Progenitor cell of endocrine pancreas (in vitro differentiated cells): ENCODE data around the gene HIPK2. TPM values are rescaled to one million over a fixed set of nuclear protein-coding genes. Genes with fewer than 3 reads are reported as not detected.

ENCODE experiments used
- DNase-seq: peaks from one replicate; pipeline ENCODE4 v3.0.0; 2021; ENCODE audit warnings: low spot score; ENCODE audit not compliant: unreplicated experiment
- H3K27ac Mint-ChIP-seq: 2 replicates; pipeline ENCODE4 v1.8.0; 2021; ENCODE audit warnings: mild to moderate bottlenecking, moderate library complexity, mixed read lengths
- H3K27me3 Mint-ChIP-seq: 2 replicates; pipeline ENCODE4 v1.8.0; 2021; ENCODE audit warnings: mixed read lengths
- H3K36me3 Mint-ChIP-seq: 2 replicates; pipeline ENCODE4 v1.8.0; 2022; ENCODE audit warnings: mixed read lengths; ENCODE audit not compliant: insufficient read depth
- H3K4me1 Mint-ChIP-seq: 2 replicates; pipeline ENCODE4 v1.8.0; 2021; ENCODE audit warnings: low read depth, mixed read lengths
- H3K4me3 Mint-ChIP-seq: 2 replicates; pipeline ENCODE4 v1.8.0; 2021; ENCODE audit warnings: low read depth, mild to moderate bottlenecking, moderate library complexity, mixed read lengths
- H3K9me3 Mint-ChIP-seq: 2 replicates; pipeline ENCODE4 v1.8.0; 2021; ENCODE audit warnings: low read depth, mixed read lengths
- total RNA-seq: library from RNA; stranded (reverse); gene quantifications from 2 replicates; pipeline ENCODE4 v1.2.1, GENCODE V29; 2021
- TF ChIP-seq, protein P1 (sequence below): fragments of 200-600 bp; sonication (generic); IDR thresholded peaks from one replicate; pipeline ENCODE4 v1.5.0; 2021; ENCODE audit warnings: antibody characterized with exemption, mild to moderate bottlenecking; ENCODE audit not compliant: unreplicated experiment

HIPK2 gene
- total RNA-seq, 1 donor from 2014 or later = 146 TPM

DNA sequence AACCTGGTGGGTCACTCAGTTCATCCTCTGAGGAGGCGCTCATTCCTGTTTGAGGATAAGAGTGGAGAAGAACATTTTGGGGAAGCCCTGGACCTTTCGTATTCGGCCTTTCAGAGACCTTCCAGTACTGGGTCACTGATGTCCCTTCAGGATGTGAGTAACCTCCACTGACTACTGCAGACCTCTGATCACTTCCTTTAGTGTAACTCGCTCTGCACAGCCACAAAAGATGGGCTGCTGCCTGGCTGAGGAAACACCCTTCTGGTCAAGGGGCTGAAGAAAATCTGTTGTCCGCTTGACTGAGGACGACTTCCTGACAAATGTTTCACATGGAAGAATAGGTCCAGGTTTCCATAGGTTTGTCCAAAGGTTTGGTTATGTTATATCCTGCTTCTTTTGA is 35.4 kb upstream of the HIPK2 start:
- H3K36me3 Mint-ChIP-seq = no peaks in the 10 kb centered on the region
- H3K4me1 Mint-ChIP-seq = peaks cover 3% of the 10 kb centered on the region
- no peak for DNase-seq
- peaks cover 5% of the 10 kb centered on the region for H3K27me3 Mint-ChIP-seq
- H3K27ac Mint-ChIP-seq = no peak overlapping the region
- peaks cover 4% of the 10 kb centered on the region for H3K9me3 Mint-ChIP-seq
- TF ChIP-seq, protein P1, sequence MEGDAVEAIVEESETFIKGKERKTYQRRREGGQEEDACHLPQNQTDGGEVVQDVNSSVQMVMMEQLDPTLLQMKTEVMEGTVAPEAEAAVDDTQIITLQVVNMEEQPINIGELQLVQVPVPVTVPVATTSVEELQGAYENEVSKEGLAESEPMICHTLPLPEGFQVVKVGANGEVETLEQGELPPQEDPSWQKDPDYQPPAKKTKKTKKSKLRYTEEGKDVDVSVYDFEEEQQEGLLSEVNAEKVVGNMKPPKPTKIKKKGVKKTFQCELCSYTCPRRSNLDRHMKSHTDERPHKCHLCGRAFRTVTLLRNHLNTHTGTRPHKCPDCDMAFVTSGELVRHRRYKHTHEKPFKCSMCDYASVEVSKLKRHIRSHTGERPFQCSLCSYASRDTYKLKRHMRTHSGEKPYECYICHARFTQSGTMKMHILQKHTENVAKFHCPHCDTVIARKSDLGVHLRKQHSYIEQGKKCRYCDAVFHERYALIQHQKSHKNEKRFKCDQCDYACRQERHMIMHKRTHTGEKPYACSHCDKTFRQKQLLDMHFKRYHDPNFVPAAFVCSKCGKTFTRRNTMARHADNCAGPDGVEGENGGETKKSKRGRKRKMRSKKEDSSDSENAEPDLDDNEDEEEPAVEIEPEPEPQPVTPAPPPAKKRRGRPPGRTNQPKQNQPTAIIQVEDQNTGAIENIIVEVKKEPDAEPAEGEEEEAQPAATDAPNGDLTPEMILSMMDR = no peak
- no peak overlapping the region for H3K4me3 Mint-ChIP-seq

DNA sequence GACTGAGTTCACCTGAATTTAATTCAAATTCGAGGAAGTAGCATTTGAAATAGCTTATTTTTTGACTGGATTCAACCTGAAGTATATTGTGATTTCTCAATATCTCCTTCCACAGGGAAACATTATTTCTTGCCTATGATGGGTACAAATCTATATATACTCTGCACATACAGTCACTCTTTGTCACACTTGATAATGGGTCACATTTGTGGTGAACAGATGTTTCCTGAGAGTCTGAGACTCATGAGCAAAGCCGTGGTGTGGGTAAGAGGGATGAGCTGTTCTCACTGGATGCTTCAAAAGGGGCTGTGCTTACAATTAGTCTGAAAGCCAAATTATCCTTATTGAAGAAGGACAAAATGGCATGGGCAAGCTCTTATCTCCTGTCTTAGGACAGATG is 33.3 kb upstream of the HIPK2 start:
- no peak for DNase-seq
- Mint-ChIP-seq H3K36me3 (no peaks in the 10 kb centered on the region), H3K27me3 (peaks cover 7% of the 10 kb centered on the region), H3K4me3 (no peak overlapping the region), H3K27ac (no peak overlapping the region), H3K4me1 (peaks cover 3% of the 10 kb centered on the region), H3K9me3 (no peaks in the 10 kb centered on the region)
- TF ChIP-seq, protein P1 = no peak

DNA sequence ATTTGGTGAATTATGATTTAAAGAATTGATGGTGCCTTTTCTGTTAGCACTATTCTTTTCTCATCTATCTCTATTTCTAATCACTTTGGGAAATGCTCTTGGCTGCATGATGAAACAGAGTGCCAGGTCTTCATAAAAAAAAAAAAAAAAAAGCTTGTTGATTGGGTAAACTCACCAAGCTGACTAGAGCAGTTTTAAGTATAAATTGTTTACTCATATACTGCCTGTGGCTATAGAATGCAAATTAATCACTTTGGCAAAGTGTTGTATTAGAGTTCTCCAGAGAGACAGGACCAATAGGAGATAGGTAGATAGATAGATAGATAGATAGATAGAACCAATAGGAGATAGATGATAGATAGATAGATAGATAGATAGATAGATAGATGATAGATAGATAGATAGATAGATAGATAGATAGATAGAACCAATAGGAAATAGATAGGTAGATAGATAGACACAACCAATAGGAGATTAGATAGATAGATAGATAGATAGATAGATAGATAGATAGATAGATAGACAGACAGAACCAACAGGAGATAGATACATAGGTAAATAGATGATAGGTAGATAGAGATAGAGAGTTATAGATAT is 31.1 kb upstream of the HIPK2 start:
- Mint-ChIP-seq H3K36me3 (peaks cover 5% of the 10 kb centered on the region), H3K9me3 (peaks cover 8% of the 10 kb centered on the region), H3K4me1 (peaks cover 3% of the 10 kb centered on the region), H3K27ac (peak overlapping the region; percentile 25), H3K27me3 (peaks cover 2% of the 10 kb centered on the region), H3K4me3 (no peak overlapping the region)
- TF ChIP-seq, protein P1 = no peak
- DNase-seq = no peak

DNA sequence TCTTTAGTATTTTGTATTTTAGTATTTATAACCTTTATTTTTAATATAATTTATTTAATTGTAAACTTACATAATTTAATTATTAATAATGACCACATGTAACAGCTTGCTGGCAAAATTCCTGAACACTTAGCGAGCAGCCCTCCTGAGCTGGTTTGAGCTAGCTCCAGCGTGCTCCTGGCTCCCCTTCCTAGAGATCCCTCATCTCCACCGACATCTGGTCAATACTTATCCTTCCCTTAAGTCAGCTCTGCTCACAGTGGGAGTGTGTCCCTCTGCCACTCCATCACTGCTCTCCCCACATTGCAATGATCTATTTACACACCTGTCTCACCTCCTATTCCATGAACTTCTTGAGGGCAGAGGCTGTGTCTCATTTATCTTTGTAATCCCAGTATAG is 30.6 kb upstream of the HIPK2 start:
- no peak for DNase-seq
- TF ChIP-seq, protein P1 = no peak
- H3K9me3 Mint-ChIP-seq = peaks cover 8% of the 10 kb centered on the region
- peaks cover 2% of the 10 kb centered on the region for H3K27me3 Mint-ChIP-seq
- H3K36me3 Mint-ChIP-seq = peaks cover 5% of the 10 kb centered on the region
- H3K4me3 Mint-ChIP-seq = no peak overlapping the region
- peak overlapping the region; percentile 25 for H3K27ac Mint-ChIP-seq
- H3K4me1 Mint-ChIP-seq = peaks cover 3% of the 10 kb centered on the region

DNA sequence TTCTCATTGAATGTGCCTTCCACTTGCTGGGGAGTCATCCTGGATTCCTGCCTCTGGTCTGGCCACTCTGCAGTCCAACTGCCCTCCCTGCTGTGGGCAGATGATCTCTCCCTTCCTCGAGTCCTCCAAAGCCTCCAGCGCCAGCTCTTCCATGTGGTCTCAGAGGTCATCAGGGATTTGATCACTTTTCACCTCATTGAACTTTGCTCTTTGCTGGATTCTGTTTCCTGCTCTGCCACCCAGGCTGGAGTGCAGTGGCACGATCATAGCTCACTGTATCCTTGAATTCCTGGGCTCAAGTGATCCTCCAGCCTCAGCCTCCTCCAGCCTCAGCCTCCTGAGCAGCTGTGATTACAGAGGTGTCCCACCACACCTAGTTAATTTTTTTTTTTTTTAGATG is 29.2 kb upstream of the HIPK2 start:
- Mint-ChIP-seq H3K4me1 (peaks cover 3% of the 10 kb centered on the region), H3K9me3 (peaks cover 19% of the 10 kb centered on the region), H3K36me3 (peaks cover 15% of the 10 kb centered on the region), H3K27me3 (peaks cover 2% of the 10 kb centered on the region), H3K4me3 (no peak overlapping the region), H3K27ac (no peak overlapping the region)
- no peak for DNase-seq
- TF ChIP-seq, protein P1 = no peak
